K562 (cell line): Measurements from ENCODE around the gene SUPT7L.

Experiments
- CHD4 ChIP-seq: fragments of 200-600 bp; sonication (generic); IDR thresholded peaks from 3 replicates; pipeline ENCODE4 v1.6.1; 2012; ENCODE audit warnings: low read depth, mild to moderate bottlenecking, mixed read lengths, low read length, inconsistent platforms; ENCODE audit not compliant: insufficient read depth, insufficient replicate concordance, poor library complexity, severe bottlenecking
- E2F4 ChIP-seq: sonication (generic); formaldehyde crosslinking; IDR thresholded peaks from 2 replicates; pipeline ENCODE4 v1.8.0; 2022; ENCODE audit warnings: mild to moderate bottlenecking, low read depth, missing genetic modification reagents
- EP300 ChIP-seq: IDR thresholded peaks from 2 replicates; pipeline ENCODE4 v1.6.1; 2012; ENCODE audit warnings: low read length, improper control_type of control experiment
- KDM4B ChIP-seq, 2 experiments: fragments of 450-650 bp in 1 of 2; sonication (generic) in 1 of 2; IDR thresholded peaks; 2 replicates each; pipeline ENCODE4 v1.6.1; 2016 to 2017; ENCODE audit warnings: borderline replicate concordance in 2 of 2, antibody characterized with exemption in 1 of 2, low read depth in 1 of 2, mild to moderate bottlenecking in 1 of 2
- KLF10 ChIP-seq: fragments of 250-450 bp; sonication (Bioruptor Pico); IDR thresholded peaks from 2 replicates; pipeline ENCODE4 v1.6.1; 2021; ENCODE audit warnings: matching md5 sums
- POLR2AphosphoS5 ChIP-seq: IDR thresholded peaks from 2 replicates; pipeline ENCODE4 v1.6.1; 2011; ENCODE audit warnings: mild to moderate bottlenecking, low read depth, low read length, moderate library complexity; ENCODE audit not compliant: control insufficient read depth, insufficient read depth
- RBFOX2 ChIP-seq: fragments of 200-400 bp; formaldehyde crosslinking; IDR thresholded peaks from 2 replicates; pipeline ENCODE4 v1.6.1; 2017; ENCODE audit warnings: low read depth, mild to moderate bottlenecking, low read length, moderate library complexity
- SIN3A ChIP-seq, 2 experiments: fragments of 150-350 bp in 1 of 2; IDR thresholded peaks; 2 replicates each; pipeline ENCODE4 v1.6.1; 2011 to 2016; ENCODE audit warnings: borderline replicate concordance in 2 of 2, low read depth in 2 of 2, low read length in 2 of 2, mild to moderate bottlenecking in 2 of 2, moderate library complexity in 2 of 2; ENCODE audit not compliant: control insufficient read depth in 1 of 2
- TEAD4 ChIP-seq, 2 experiments: sonication (generic) in 1 of 2; formaldehyde crosslinking in 1 of 2; IDR thresholded peaks; 2 replicates each; pipeline versions ENCODE4 v1.6.1 to v1.8.0; 2012 to 2022; ENCODE audit warnings: borderline replicate concordance in 1 of 2, inconsistent platforms in 1 of 2, low read length in 1 of 2, mild to moderate bottlenecking in 1 of 2, missing genetic modification reagents in 1 of 2
- ZNF232 ChIP-seq: sonication (generic); formaldehyde crosslinking; IDR thresholded peaks from 2 replicates; pipeline ENCODE4 v1.8.0; 2022; ENCODE audit warnings: mild to moderate bottlenecking, missing genetic modification reagents

GRCh38 chr2:27701676-27702075, 38.3 kb upstream of the SUPT7L start:
- TF ChIP-seq POLR2AphosphoS5 (no peak), CHD4 (no peak), E2F4 (no peak), SIN3A (IDR thresholded peaks at IDR 0.05; ENCODE audit: borderline replicate concordance in 2 of 2, control insufficient read depth in 1 of 2, low read depth in 2 of 2, low read length in 2 of 2) (no peak), RBFOX2 (no peak), KDM4B (IDR thresholded peaks at IDR 0.05; ENCODE audit: borderline replicate concordance in 2 of 2, low read depth in 1 of 2) (no peak), EP300 (no peak), TEAD4 (IDR thresholded peaks at IDR 0.05; ENCODE audit: low read length) (no peak), TEAD4 (CRISPR knock-in tag; IDR thresholded peaks at IDR 0.05; ENCODE audit: borderline replicate concordance) (no peak), ZNF232 (CRISPR knock-in tag) (no peak), KLF10 (CRISPR knock-in tag) (no peak)
